ENCODE data around the gene MSLN.

The MSLN gene

DNA sequence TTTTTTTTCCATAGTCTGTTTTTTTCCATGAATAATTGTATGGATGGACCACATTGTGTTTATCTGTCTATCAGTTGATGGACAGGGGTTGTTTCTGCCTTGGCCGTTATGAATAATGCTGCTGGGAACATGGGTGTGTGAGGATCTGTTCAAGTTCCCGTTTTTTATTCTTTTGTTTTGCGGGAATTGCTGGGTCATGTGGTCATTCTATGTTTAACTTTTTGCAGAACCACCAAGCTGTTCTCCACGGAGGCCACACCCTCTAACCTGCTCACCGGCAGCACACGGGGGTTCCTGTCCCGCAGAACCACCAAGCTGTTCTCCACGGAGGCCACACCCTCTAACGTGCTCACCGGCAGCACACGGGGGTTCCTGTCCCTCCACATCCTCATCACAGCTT lies 5.9 kb upstream of the MSLN start:
- DNase-seq (ENCODE audit: low spot score) = no peak
- no peak for TF ChIP-seq CTCF (IDR thresholded peaks at IDR 0.05)
- no peak overlapping the region for H3K27ac ChIP-seq
- no peak overlapping the region for H3K4me3 ChIP-seq

DNA sequence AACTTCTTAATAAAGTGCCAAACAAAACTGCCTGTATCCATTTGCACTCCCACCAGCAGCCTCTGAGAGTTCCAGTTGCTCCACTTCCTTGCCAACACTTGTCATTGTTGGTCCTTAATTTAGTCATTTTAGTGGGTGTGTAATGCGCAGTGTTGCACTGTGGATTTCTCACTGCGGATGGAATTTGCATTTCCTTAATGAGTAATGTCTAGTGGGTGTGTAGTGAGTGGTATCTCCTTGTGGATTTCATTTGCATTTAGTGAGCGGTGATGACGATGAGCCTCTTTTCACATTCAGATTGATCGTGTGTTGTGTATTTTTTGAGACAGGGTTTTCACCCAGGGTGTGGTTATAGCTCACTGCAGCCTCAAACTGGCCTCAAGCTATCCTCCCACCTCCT lies 4.1 kb upstream of the MSLN start:
- TF ChIP-seq CTCF (IDR thresholded peaks at IDR 0.05) = no peak

DNA sequence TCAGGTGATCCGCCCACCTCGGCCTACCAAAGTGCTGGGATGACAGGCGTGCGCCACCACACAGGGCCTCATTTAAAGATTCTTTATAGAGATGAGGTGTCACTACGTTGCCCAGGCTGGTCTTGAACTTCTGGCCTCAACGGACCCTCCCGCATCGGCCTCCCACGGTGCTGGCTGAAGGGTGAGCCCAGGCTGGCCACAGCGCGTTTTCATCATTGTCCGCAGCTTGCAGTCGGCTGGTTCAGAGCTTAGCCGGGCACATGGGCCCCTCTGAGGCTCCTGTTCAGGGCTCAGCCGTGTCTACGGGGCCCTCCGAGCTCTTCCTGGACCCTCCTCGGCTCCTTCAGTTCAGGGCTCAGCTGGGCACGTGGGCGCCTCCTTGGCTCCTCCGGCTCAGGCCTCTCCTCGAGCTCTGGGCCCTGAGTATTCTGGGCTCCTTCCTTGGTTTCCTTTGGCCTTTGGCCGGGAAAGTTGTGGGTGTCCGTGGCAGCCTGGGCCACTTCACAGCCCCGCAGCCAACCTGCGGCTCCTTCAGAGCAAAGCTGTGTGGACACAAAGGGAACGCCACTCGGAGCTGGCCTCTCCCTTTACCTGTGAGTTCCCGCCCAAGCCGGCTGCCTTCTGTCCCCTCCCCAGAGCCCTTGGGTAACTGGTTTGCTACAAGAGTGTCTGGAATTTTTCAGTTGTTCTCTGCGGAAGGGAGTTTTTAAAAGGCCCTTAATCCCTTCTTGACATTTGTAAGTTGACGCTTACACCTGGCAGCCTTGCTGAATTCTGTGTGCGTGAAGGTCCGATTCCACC lies 1.2 kb upstream of the MSLN start:
- DNase-seq (ENCODE audit: low spot score) = no peak
- H3K27ac ChIP-seq = no peak overlapping the region
- TF ChIP-seq CTCF (IDR thresholded peaks at IDR 0.05) = no peak
- no peak overlapping the region for H3K4me3 ChIP-seq

More for the DNA sequence above, 4.1 kb upstream of the MSLN start:
- Histone ChIP-seq H3K4me3 (no peak overlapping the region), H3K27ac (no peak overlapping the region)
- DNase-seq (ENCODE audit: low spot score) = no peak

- no peak for TF ChIP-seq CTCF (IDR thresholded peaks at IDR 0.05)
- Histone ChIP-seq H3K4me3 (no peak overlapping the region), H3K27ac (no peak overlapping the region)
- DNase-seq (ENCODE audit: low spot score) = no peak
These were observed 469 bp upstream of the MSLN start for GRCh38 chr16:760065-760464.

DNA sequence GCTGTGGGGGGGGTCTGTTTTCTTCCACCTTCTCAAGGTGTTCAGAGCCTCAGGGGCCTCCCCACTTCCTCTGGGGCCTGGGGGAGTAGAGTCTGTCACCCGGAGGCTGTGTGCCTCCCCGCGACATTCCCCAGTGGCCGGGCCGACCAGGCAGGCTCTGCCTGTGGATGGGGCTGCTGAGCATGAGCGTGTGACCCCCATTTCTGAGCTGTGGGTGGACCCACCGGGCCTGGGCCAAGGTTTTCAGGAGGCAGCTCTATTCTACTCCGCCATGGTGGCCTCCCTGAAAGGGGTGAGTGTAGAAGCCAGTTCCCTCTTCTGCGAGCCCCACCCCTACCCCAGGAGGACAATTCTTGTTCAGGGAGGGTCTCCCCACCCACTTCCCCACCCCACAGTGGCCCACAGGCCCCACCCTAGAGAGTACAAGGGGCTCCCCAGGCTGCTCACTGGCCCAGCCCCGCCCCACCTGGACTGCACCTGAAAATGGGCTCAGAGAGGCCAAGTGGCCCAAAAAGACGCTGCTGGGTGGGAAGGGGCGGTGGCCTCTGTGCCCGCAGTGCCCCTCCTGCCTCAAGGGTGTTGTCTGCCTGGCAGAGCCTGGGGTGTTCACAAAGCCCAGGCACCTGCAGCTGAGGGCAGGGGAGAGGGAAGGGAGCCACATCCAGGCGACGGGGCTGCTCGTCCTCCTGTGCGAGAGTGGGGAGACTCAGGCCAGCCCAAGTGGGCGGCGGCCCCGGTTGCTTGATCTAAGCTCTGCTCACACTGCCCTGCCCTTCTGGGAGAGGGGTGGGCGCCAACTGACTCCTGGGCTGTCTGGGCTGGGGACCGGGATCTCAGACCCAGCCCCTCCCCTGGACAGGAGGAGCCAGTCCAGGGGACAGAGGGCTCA lies 1.3 kb downstream of the MSLN start:
- Histone ChIP-seq H3K27ac (no peak overlapping the region), H3K4me3 (no peak overlapping the region)
- no peak for DNase-seq (ENCODE audit: low spot score)
- no peak for TF ChIP-seq CTCF (IDR thresholded peaks at IDR 0.05)

GRCh38 chr16:762595-763268 lies 2.2 kb downstream of the MSLN start:
- DNase-seq (ENCODE audit: low spot score) = no peak
- no peak for TF ChIP-seq CTCF (IDR thresholded peaks at IDR 0.05)

More at GRCh38 chr16:762595-763268, 2.2 kb downstream of the MSLN start:
- H3K27ac ChIP-seq = no peak overlapping the region
- H3K4me3 ChIP-seq = no peak overlapping the region

Measured in coronary artery (tissue), 2 donors.